CD4-positive, alpha-beta T cell (primary cell): Measurements from ENCODE around the gene KCND1. TPM values are rescaled to one million over a fixed set of nuclear protein-coding genes. Genes with fewer than 3 reads are reported as not detected.

Source experiments
- ATAC-seq: fragments of 200-7000 bp; cut with Tn5 transposase; one replicate; pipeline ENCODE4 v1.10.0; 2022; ENCODE audit warnings: mild to moderate bottlenecking; ENCODE audit not compliant: poor library complexity
- CTCF ChIA-PET: fragments of 350-600 bp; sonication (Branson Sonifier 250); formaldehyde crosslinking; loops from one replicate; lab custom pipeline; 2021; ENCODE audit warnings: antibody characterized with exemption, inconsistent platforms; lab: Charles Lee
- POLR2A ChIA-PET: fragments of 350-600 bp; sonication (Branson Sonifier 250); formaldehyde crosslinking; loops from one replicate; lab custom pipeline; 2021; ENCODE audit warnings: antibody characterized with exemption, inconsistent platforms; lab: Charles Lee
- DNase-seq, 14 experiments: peaks; one replicate each; pipeline ENCODE4 v3.0.0-alpha.2; 2013 to 2020; ENCODE audit warnings: mixed read lengths in 2 of 14
- H3K27ac ChIP-seq, 2 donors: one replicate each; pipeline versions ENCODE4 v1.5.1 to v1.7.0; 2013; ENCODE audit warnings: low read length in 2 of 2, low read depth in 1 of 2, mild to moderate bottlenecking in 1 of 2
- H3K27me3 ChIP-seq, 2 experiments: 1 replicate in 1 of 2; 2 replicates in 1 of 2; pipeline versions ENCODE4 v1.6.1 to v1.7.0; 2013; ENCODE audit warnings: low read length in 2 of 2, control low read depth in 1 of 2, mild to moderate bottlenecking in 1 of 2, moderate library complexity in 1 of 2; ENCODE audit not compliant: insufficient read depth in 2 of 2, control insufficient read depth in 1 of 2
- H3K36me3 ChIP-seq: one replicate; pipeline ENCODE4 v1.6.1; 2013; ENCODE audit warnings: low read length, control low read depth; ENCODE audit not compliant: insufficient read depth
- H3K4me1 ChIP-seq: one replicate; pipeline ENCODE4 v1.6.1; 2013; ENCODE audit warnings: low read length, control low read depth; ENCODE audit not compliant: insufficient read depth
- H3K4me3 ChIP-seq: one replicate; pipeline ENCODE4 v1.5.1; 2013; ENCODE audit warnings: mild to moderate bottlenecking, low read length, moderate library complexity
- H3K9me3 ChIP-seq, 2 experiments: 1 replicate in 1 of 2; 2 replicates in 1 of 2; pipeline versions ENCODE4 v1.6.1 to v1.7.0; 2013; ENCODE audit warnings: low read length in 2 of 2, mild to moderate bottlenecking in 2 of 2, control low read depth in 1 of 2, moderate library complexity in 1 of 2; ENCODE audit not compliant: control insufficient read depth in 1 of 2, insufficient read depth in 1 of 2
- H3K27ac Mint-ChIP-seq: one replicate; pipeline ENCODE4 v1.8.0; 2020; ENCODE audit warnings: mixed read lengths
- H3K27me3 Mint-ChIP-seq: one replicate; pipeline ENCODE4 v1.8.0; 2021; ENCODE audit warnings: mixed read lengths
- H3K36me3 Mint-ChIP-seq: one replicate; pipeline ENCODE4 v1.8.0; 2021; ENCODE audit warnings: low read depth, mixed read lengths
- H3K4me1 Mint-ChIP-seq: one replicate; pipeline ENCODE4 v1.8.0; 2021; ENCODE audit warnings: low read depth, mixed read lengths
- H3K4me3 Mint-ChIP-seq: one replicate; pipeline ENCODE4 v1.8.0; 2020; ENCODE audit warnings: mild to moderate bottlenecking, mixed read lengths
- H3K9me3 Mint-ChIP-seq: one replicate; pipeline ENCODE4 v1.8.0; 2020; ENCODE audit warnings: mixed read lengths
- CTCF ChIP-seq: fragments of 200-600 bp; IDR thresholded peaks from one replicate; pipeline ENCODE4 v1.8.0; 2022; ENCODE audit warnings: antibody characterized with exemption, mild to moderate bottlenecking
- intact Hi-C, 2 experiments: fragments of 100-400 bp; cut with DNase I in 1 of 2; cut with micrococcal nuclease in 1 of 2; formaldehyde crosslinking; loops; one replicate each; pipeline versions ENCODE4 v1.15.1 to v1.9.0; 2023 to 2025; cut with DNase I, micrococcal nuclease
- total RNA-seq, 174 experiments: library from RNA in 2 of 174; stranded (reverse) in 2 of 174; gene quantifications; one replicate each; pipeline ENCODE4 v1.2.3 and lab custom pipeline; 2021 to 2026

KCND1 gene
- total RNA-seq, 2 experiments from 2014 or later: 1.5 to 2.7 TPM

- ChIA-PET CTCF (no interaction called here), POLR2A (interaction anchor here (0.8 kb wide), 1 partner anchor 16 kb away, joined by 4 read pairs; no protein-coding TSS in a partner anchor)
- Histone ChIP-seq H3K9me3 (no peaks in the 10 kb centered on the region), H3K4me1 (peaks cover 16% of the 10 kb centered on the region), H3K27ac (no peak overlapping the region), H3K27me3 (no peaks in the 10 kb centered on the region), H3K36me3 (peaks cover 20% of the 10 kb centered on the region), H3K4me3 (no peak overlapping the region)
- ATAC-seq (no peak), DNase-seq (no peak)
- Mint-ChIP-seq H3K4me3 (no peak overlapping the region), H3K27me3 (no peaks in the 10 kb centered on the region), H3K4me1 (peaks cover 17% of the 10 kb centered on the region), H3K9me3 (no peaks in the 10 kb centered on the region), H3K36me3 (peaks cover 42% of the 10 kb centered on the region), H3K27ac (no peak overlapping the region)
- no peak for TF ChIP-seq CTCF
- intact Hi-C loops: no loop called here
These were observed 2.9 kb upstream of the KCND1 start for GRCh38 chrX:48974574-48974973.

- Mint-ChIP-seq H3K9me3 (no peaks in the 10 kb centered on the region), H3K27me3 (no peaks in the 10 kb centered on the region), H3K27ac (no peak overlapping the region), H3K4me1 (peaks cover 17% of the 10 kb centered on the region), H3K4me3 (no peak overlapping the region), H3K36me3 (peaks cover 41% of the 10 kb centered on the region)
- no peak for DNase-seq
- no peaks in the 10 kb centered on the region for H3K9me3 ChIP-seq
- no peak overlapping the region for H3K4me3 ChIP-seq
- TF ChIP-seq CTCF: no peak
- no peak for ATAC-seq
- intact Hi-C loops: no loop called here
- ChIA-PET CTCF (no interaction called here), POLR2A (interaction anchor here (3.3 kb wide), 1 partner anchor 28 kb away, joined by 14 read pairs; the partner anchor contains the start of gene GRIPAP1)
- no peak overlapping the region for H3K27ac ChIP-seq
- peaks cover 16% of the 10 kb centered on the region for H3K4me1 ChIP-seq
- no peaks in the 10 kb centered on the region for H3K27me3 ChIP-seq
- H3K36me3 ChIP-seq: peaks cover 20% of the 10 kb centered on the region
These were observed 2.4 kb upstream of the KCND1 start for GRCh38 chrX:48974033-48974432.

- no peaks in the 10 kb centered on the region for H3K27me3 ChIP-seq
- intact Hi-C loops: no loop called here
- Mint-ChIP-seq H3K36me3 (peaks cover 26% of the 10 kb centered on the region), H3K27me3 (no peaks in the 10 kb centered on the region), H3K27ac (no peak overlapping the region), H3K4me3 (peak overlapping the region; percentile 20), H3K9me3 (no peaks in the 10 kb centered on the region), H3K4me1 (peaks cover 17% of the 10 kb centered on the region)
- no peaks in the 10 kb centered on the region for H3K9me3 ChIP-seq
- peaks cover 11% of the 10 kb centered on the region for H3K36me3 ChIP-seq
- TF ChIP-seq CTCF: peak; percentile 59
- H3K27ac ChIP-seq: no peak overlapping the region
- ChIA-PET POLR2A (interaction anchor here (0.6 to 3.3 kb wide), 3 partner anchors 14 to 71 kb away, joined by 3 to 18 read pairs (median 14); partner anchors contain the start of genes GRIPAP1, OTUD5 and TFE3), CTCF (interaction anchor here (0.6 to 1.8 kb wide), 4 partner anchors 14 to 31 kb away, joined by 3 to 6 read pairs (median 4); no protein-coding TSS in a partner anchor)
- DNase-seq (peak in 7 of 14 experiments; percentile 14 to 59 (median 39)), ATAC-seq (peak; percentile 48)
- peak overlapping the region; percentile 31 for H3K4me3 ChIP-seq
- peaks cover 16% of the 10 kb centered on the region for H3K4me1 ChIP-seq
These were observed 848 bp upstream of the KCND1 start for GRCh38 chrX:48972220-48973164.
